ENCODE results near the gene ADGRA3. TPM values are rescaled to one million over a fixed set of nuclear protein-coding genes. Genes with fewer than 3 reads are reported as not detected.

ADGRA3 gene
- total RNA-seq, 1 experiment from 2014 or later, result 56.5 TPM

GRCh38 chr4:22456291-22456690 is 59.6 kb downstream of the ADGRA3 start:
- H3K79me1 ChIP-seq (ENCODE audit: insufficient read depth, low read depth, low read length, poor library complexity, severe bottlenecking), result no peaks in the 10 kb centered on the region
- no peak for TF ChIP-seq CTCF (conservative IDR thresholded peaks at IDR 0.05)
- no peak overlapping the region for H3K9ac ChIP-seq (ENCODE audit: extremely low read depth, insufficient read length, low read length)

More at GRCh38 chr4:22456291-22456690, 59.6 kb downstream of the ADGRA3 start:
- no peak overlapping the region for H2BK120ac ChIP-seq (ENCODE audit: low read depth, low read length, poor library complexity, severe bottlenecking)
- no peak overlapping the region for H3K4me2 ChIP-seq (ENCODE audit: insufficient read depth, insufficient read length, low read length)
- H3K23ac ChIP-seq (ENCODE audit: insufficient read length, low read depth, low read length), result no peak overlapping the region
- Mint-ChIP-seq H3K4me3 (no peak overlapping the region), H3K9me3 (no peaks in the 10 kb centered on the region), H3K27ac (peak overlapping the region in 2 of 3 experiments; percentile 12 to 85; a peak in 2 of 7 replicates), H3K36me3 (ENCODE audit: insufficient read depth in 1 of 3, low read depth in 3 of 3) (peaks cover 13 to 17% (median 15%) of the 10 kb centered on the region in 3 experiments; a peak in 6 of 7 replicates), H3K27me3 (ENCODE audit: low read depth) (no peaks in the 10 kb centered on the region), H3K4me1 (peaks cover 25 to 29% of the 10 kb centered on the region in 2 experiments)
- no peak overlapping the region for H2BK5ac ChIP-seq (ENCODE audit: insufficient read length, low read length)
- no peak overlapping the region for H2BK20ac ChIP-seq (ENCODE audit: low read depth, low read length, poor library complexity, severe bottlenecking)
- no peak overlapping the region for H3K56ac ChIP-seq (ENCODE audit: insufficient read length, low read depth, low read length)
- H3K79me2 ChIP-seq (ENCODE audit: insufficient read depth, low read length), result no peaks in the 10 kb centered on the region
- no peaks in the 10 kb centered on the region; the same call in 1 of the 2 replicates for H3K4me1 ChIP-seq (ENCODE audit: insufficient read depth, low read length)
- no peak overlapping the region for H3K18ac ChIP-seq (ENCODE audit: insufficient read length, low read depth, low read length)
- no peak overlapping the region for H2AFZ ChIP-seq (ENCODE audit: low read length)
- no peaks in the 10 kb centered on the region for H3K23me2 ChIP-seq (ENCODE audit: insufficient read length, low read depth, low read length, poor library complexity, severe bottlenecking)
- H3K27me3 ChIP-seq (ENCODE audit: insufficient read depth, low read length), result no peaks in the 10 kb centered on the region
- H3T11ph ChIP-seq (ENCODE audit: low read length), result no peak overlapping the region
- H2BK15ac ChIP-seq (ENCODE audit: low read depth, low read length), result no peak overlapping the region
- WGBS (ENCODE audit: extremely low coverage, insufficient read length, low lambda C conversion rate), result no CpG with 5 or more reads among the region's 3 CpGs
- no peak overlapping the region; the same call in 1 of the 2 replicates for H3K14ac ChIP-seq (ENCODE audit: insufficient read depth, low read length)
- no peak overlapping the region for H3K27ac ChIP-seq (ENCODE audit: insufficient read length, low read depth, low read length)
- H4K8ac ChIP-seq (replicated peaks; ENCODE audit: insufficient read length, low read depth, low read length), result no peak overlapping the region
- H2AK5ac ChIP-seq (ENCODE audit: insufficient read length, low read length), result no peak overlapping the region
- H4K91ac ChIP-seq (ENCODE audit: insufficient read length, low read depth, low read length), result no peak overlapping the region
- H4K5ac ChIP-seq (ENCODE audit: insufficient read length, low read depth, low read length), result no peak overlapping the region
- no peaks in the 10 kb centered on the region for H3K9me3 ChIP-seq (ENCODE audit: control insufficient read depth, low read depth, low read length)
- no peaks in the 10 kb centered on the region for H4K20me1 ChIP-seq (ENCODE audit: control insufficient read depth, insufficient read depth, insufficient read length)
- no peak overlapping the region for H2BK12ac ChIP-seq (ENCODE audit: insufficient read length, low read depth, low read length)
- no peak overlapping the region for H3K4ac ChIP-seq (ENCODE audit: low read depth, low read length)
- DNase-seq, result no peak

Data from H9 (cell line).